Adipose tissue (tissue), 3 donors: Measurements from ENCODE around the gene RUNX1. TPM values are rescaled to one million over a fixed set of nuclear protein-coding genes. Genes with fewer than 3 reads are reported as not detected.
A peak's percentile ranks its signal among the peaks of the same experiment; 100 is the strongest.

ENCODE experiments used
- H3K27ac ChIP-seq: one replicate; pipeline ENCODE4 v1.5.1; 2013; ENCODE audit warnings: low read depth, low read length
- WGBS, 3 donors: extraction: QIAGEN DNeasy Blood & Tissue Kit; methylation state at CpG; one replicate each; pipeline ENCODE4 v1.1.7; 2013; 5-methylcytosine and 5-hydroxymethylcytosine counted together
- polyA plus RNA-seq, 3 donors: library from polyadenylated mRNA; stranded (reverse); fragments of 200-250 nt; gene quantifications; one replicate each; pipeline ENCODE4 v1.2.3, GENCODE V29; 2013
- donor health status: healthy with polysubstance abuse.
- donor health status: Bipolar disorder and iron deficiency.
- donor health status: healthy.

The RUNX1 gene
- polyA plus RNA-seq, 3 donors, result 1.2 to 38.1 (median 10.8) TPM

- 75 to 86% (median 86%) methylated on average over 4 of the region's 4 CpGs for WGBS, 3 donors
- no peak overlapping the region for H3K27ac ChIP-seq
Observed at GRCh38 chr21:35066824-35067223, 17.7 kb upstream of the RUNX1 start.

- 53 to 84% (median 79%) methylated on average over 6 of the region's 6 CpGs for WGBS, 3 donors
Observed at GRCh38 chr21:35063428-35064172, 14.5 kb upstream of the RUNX1 start.

GRCh38 chr21:35062016-35062415 lies 12.9 kb upstream of the RUNX1 start:
- no peak overlapping the region for H3K27ac ChIP-seq
- 87 to 92% (median 89%) methylated on average over 3 of the region's 3 CpGs for WGBS, 3 donors

More at GRCh38 chr21:35063428-35064172, 14.5 kb upstream of the RUNX1 start:
- H3K27ac ChIP-seq, result no peak overlapping the region

- 91 to 93% (median 92%) methylated on average over 3 of the region's 3 CpGs for WGBS, 3 donors
- no peak overlapping the region for H3K27ac ChIP-seq
Observed at GRCh38 chr21:35059742-35060141, 10.6 kb upstream of the RUNX1 start.

- WGBS, 3 donors, result 80 to 90% (median 88%) methylated on average over 1 of the region's 1 CpG
- H3K27ac ChIP-seq, result no peak overlapping the region
Observed at GRCh38 chr21:35058058-35058457, 9.0 kb upstream of the RUNX1 start.

GRCh38 chr21:35057428-35057827 lies 8.3 kb upstream of the RUNX1 start:
- WGBS, 3 donors, result 85 to 91% (median 88%) methylated on average over 7 of the region's 7 CpGs

GRCh38 chr21:35053356-35054096 lies 4.4 kb upstream of the RUNX1 start:
- 67 to 78% (median 75%) methylated on average over 11 of the region's 11 CpGs for WGBS, 3 donors
- no peak overlapping the region for H3K27ac ChIP-seq

More at GRCh38 chr21:35057428-35057827, 8.3 kb upstream of the RUNX1 start:
- H3K27ac ChIP-seq, result no peak overlapping the region

GRCh38 chr21:35052801-35053200 lies 3.7 kb upstream of the RUNX1 start:
- no peak overlapping the region for H3K27ac ChIP-seq
- 85 to 93% (median 93%) methylated on average over 3 of the region's 3 CpGs for WGBS, 3 donors

- 14 to 29% (median 20%) methylated on average over 12 of the region's 12 CpGs for WGBS, 3 donors
- no peak overlapping the region for H3K27ac ChIP-seq
Observed at GRCh38 chr21:35051287-35051818, 2.3 kb upstream of the RUNX1 start.

- 61 to 86% (median 71%) methylated on average over 15 of the region's 15 CpGs for WGBS, 3 donors
- no peak overlapping the region for H3K27ac ChIP-seq
Observed at GRCh38 chr21:35050348-35051286, 1.5 kb upstream of the RUNX1 start.

GRCh38 chr21:35048183-35048601 lies 910 bp downstream of the RUNX1 start:
- 32 to 51% (median 35%) methylated on average over 6 of the region's 6 CpGs for WGBS, 3 donors

GRCh38 chr21:35046880-35047229 lies 2.2 kb downstream of the RUNX1 start:
- 19 to 46% (median 23%) methylated on average over 8 of the region's 8 CpGs for WGBS, 3 donors
- H3K27ac ChIP-seq, result peak overlapping the region; percentile 29

More at GRCh38 chr21:35048183-35048601, 910 bp downstream of the RUNX1 start:
- H3K27ac ChIP-seq, result peak overlapping the region; percentile 40

- H3K27ac ChIP-seq, result no peak overlapping the region
- WGBS, 3 donors, result 50 to 82% (median 72%) methylated on average over 6 of the region's 6 CpGs
Observed at GRCh38 chr21:35046263-35046624, 2.9 kb downstream of the RUNX1 start.

- no peak overlapping the region for H3K27ac ChIP-seq
- 60 to 91% (median 67%) methylated on average over 17 of the region's 17 CpGs for WGBS, 3 donors
Observed at GRCh38 chr21:35045542-35046262, 3.4 kb downstream of the RUNX1 start.

GRCh38 chr21:35044770-35045541 lies 4.1 kb downstream of the RUNX1 start:
- 65 to 80% (median 67%) methylated on average over 8 of the region's 8 CpGs for WGBS, 3 donors
- H3K27ac ChIP-seq, result no peak overlapping the region

- H3K27ac ChIP-seq, result no peak overlapping the region
- WGBS, 3 donors, result 77 to 94% (median 81%) methylated on average over 3 of the region's 3 CpGs
Observed at GRCh38 chr21:35044128-35044527, 5.0 kb downstream of the RUNX1 start.

GRCh38 chr21:35043549-35043948 lies 5.6 kb downstream of the RUNX1 start:
- H3K27ac ChIP-seq, result no peak overlapping the region
